NCI-H446 (cell line): ENCODE data around the gene ARFGEF2.
A peak's percentile ranks its signal among the peaks of the same experiment; 100 is the strongest.
"Not testable (repeated sequence)": the region's sequence is repeated elsewhere in the genome, so short reads cannot be mapped to it uniquely, and the experiment has no call there.

Source experiments
- DNase-seq, 2 experiments: peaks; one replicate each; lab custom pipeline; 2025; lab: John Stamatoyannopoulos, UW

ARFGEF2 gene

DNA sequence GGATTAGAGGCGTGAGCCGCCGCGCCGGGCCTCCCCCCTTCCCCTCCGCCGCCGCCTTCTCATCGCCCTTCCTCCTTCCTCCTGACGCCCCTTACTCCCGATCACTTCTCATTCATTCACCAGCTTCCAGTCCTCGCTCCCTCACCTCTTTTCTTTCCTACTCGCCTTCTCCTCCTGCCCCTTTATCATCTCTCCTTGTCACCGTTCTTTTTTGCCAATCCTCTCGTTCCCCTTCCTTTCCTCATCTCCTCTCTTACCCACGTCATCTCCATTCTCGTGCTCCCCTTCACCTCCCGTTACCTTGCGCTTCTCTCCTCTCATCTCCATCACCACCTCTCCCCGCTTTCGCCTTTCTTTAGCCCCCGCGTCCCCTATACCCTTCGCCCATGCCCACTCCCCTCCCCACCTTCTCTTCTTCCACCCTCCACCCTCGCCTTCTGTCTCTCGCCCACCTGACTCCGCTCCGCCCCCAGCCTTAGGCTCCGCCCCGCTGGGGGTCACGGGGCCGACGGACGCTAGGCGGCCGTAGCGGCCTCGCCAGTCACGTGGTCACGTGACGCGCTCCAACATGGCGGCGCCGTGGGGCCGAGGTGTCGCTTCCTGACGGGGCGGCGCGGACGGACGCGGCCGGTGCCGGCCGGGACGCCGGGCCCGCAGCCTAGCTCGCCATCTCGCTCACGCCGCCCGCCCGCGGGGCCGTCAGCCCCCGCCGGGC is at the start of gene ARFGEF2:
TSS of gene ARFGEF2 (plus strand) at position 544 of the 715 bp plus-strand sequence. CDS start 179 bp downstream, outside the sequence.
- peak; percentile 65 to 93 for DNase-seq

DNA sequence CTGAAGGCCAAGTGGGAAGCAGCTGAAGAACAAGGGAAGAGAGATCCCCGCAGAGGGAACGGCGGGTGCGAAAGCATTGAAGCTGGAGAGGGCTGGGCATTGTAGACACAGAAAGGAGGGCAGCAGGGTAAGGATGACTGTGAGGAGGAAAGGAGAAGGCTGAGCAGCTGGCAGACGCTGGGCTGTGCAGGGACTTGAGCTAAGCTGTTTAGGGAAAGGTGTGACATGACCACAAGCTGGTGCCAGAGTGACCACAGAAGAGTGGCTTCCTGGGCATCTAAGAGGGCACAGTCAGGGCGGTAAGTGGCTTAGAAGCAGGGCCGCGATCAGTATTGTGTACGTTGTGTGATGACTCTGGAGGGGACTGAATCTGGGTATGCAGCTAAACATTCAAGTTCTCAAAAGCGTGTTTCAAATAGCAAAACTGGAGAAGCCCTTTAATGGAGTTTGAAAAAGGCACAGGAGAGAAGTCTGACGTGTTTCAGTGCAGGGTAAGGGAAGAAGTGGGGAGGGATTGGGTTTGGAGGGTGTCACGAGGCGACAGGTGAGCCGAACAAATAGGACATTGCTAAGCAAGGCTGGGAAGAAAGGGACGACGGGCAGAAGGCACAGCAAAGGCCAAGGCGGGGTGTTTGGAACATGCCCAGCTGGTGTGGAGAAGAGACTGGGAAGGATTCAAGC is 46.1 kb upstream of the ARFGEF2 start:
- DNase-seq = no peak

DNA sequence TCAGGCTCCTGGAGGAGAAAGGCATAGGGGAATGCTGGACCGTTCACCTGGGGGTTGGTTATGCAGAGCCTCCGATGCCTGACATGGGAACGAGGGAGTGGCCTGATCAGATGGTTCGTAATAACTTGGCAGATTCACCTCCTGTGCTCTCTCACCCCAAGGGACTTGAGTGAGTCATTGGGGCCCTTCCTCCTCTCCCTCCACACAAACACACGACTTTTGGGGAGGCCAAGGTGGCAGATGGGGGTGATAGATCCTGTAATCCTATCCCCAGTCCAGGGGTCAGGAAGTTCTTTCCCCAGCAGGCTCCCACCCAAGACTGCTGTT is 45.6 kb upstream of the ARFGEF2 start:
- peak in 1 of 2 experiments; percentile 36 for DNase-seq

DNA sequence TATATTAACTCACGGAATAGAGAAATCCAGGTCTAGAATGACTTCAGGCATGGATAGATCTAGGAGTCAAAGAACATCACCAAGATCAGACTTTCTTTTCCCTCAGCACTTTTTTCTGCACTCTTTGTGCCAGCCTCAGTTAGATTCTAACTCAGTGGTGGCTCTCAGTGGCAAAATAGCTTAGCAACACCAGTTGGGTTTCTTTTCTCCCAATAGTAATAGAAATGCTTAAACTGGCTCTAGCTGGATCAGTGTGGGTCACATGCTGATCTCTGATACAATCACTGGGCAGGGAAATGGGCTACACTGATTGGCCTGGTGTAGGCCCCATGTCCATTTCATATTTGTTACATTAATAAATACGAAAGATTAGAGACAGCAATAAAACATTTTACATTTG is 44.2 kb upstream of the ARFGEF2 start:
- no peak for DNase-seq

DNA sequence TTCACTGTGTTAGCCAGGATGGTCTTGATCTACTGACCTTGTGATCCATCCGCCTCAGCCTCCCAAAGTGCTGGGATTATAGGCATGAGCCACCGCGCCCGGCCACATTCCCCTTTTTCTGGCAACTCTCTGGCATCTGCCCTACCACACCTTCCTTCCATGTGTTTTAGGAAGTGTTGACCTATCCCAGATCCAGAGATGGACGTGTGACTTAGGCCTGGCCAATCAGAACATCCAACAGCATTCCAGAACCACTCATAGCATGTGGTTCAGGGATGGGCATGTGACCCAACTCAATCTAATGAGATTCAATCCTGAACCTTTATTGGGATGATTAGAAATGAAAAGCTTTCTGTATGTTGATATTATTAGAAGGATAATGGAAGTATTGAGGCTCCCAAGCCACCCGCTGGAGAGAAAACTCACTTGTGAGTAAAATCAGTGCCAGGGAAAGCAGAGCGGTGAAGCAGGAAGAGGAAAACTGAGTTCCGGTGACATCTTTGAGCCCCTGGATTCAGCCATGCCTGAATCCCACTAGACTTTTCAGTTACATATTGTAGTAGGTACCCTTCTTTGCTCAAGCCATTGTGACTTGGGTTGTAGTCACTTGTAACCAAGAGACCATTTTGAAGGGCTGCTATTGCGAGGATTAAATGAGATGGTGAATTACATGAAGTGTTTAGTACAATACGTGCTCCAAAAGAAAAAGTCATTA is 42.8 kb upstream of the ARFGEF2 start:
- no peak for DNase-seq

DNA sequence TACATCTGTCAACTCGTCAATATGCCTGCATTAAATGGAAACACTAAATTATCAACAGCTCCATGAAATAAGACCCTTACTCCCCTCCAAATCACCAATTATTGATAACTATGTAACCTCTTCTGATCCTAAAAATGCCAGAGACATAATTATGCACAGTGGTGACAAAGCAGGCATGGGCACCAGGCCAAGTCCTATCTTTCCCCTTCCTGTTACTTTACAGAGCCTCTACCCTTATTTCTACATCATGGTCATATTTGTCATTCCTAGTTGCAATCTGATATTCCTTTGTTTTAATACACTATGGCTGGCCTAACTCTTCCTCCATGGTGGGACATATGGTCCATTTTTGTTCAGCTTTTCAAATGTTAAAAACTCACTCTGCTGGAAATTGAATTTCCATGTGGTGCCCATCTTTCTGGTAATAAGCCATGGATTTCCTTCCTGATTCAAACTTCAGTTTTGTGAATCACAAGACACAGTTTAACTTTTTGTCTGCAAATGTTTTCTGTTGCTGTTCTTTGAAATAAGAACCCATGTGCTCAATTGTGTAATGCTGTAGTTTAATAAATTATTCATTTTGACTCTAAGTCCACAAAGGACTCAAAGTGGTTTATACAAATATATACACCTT is 41.8 kb upstream of the ARFGEF2 start:
- DNase-seq = peak in 1 of 2 experiments; percentile 35

DNA sequence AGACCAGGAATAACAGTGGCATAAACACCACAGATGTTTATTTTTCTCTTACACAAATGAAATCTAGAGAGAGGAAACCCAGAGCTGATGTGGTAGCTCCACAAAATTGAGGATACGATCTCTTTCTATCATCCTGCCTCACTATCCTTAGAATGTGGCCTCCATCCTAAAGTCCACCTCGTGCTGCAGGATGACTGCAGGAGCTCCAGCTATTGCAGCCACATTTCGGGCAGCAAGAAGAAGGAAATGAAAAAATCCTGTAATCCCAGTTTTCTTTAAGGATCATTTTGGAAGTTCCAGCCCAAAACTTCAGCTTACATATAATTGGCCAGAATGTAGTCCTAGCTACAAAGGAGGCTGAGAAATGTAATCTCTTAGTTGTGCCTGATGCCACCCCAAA is 41.2 kb upstream of the ARFGEF2 start:
- DNase-seq = no peak

DNA sequence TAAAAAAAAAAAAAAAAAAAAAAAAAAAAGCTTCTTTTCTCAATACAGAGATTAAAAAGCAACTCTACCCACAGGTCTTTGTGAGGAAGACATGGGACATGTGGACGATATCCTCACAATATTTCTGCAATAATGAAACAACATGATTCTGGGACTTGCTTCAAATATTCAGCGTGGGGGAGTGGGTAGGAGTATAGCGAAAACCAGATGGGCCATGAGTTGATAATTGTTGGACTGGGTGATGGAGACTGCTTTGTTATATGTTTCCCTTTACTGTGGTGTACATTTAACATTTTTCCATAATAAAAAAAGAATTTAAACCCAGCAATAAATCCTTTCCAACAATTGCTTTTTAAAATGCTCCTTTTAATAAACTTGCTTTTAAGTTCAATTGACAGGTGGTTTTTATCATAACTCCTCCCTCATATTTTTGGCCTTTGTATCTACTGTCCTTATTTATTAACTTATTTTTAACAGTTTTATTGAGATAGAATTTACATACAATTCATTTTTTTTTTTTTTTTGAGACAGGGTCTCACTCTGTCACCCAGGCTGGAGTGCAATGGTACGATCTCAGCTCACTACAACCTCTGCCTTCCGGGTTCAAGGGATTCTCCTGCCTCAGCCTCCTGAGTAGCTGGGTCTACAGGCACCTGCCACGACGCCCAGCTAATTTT is 40.4 kb upstream of the ARFGEF2 start:
- no peak for DNase-seq

DNA sequence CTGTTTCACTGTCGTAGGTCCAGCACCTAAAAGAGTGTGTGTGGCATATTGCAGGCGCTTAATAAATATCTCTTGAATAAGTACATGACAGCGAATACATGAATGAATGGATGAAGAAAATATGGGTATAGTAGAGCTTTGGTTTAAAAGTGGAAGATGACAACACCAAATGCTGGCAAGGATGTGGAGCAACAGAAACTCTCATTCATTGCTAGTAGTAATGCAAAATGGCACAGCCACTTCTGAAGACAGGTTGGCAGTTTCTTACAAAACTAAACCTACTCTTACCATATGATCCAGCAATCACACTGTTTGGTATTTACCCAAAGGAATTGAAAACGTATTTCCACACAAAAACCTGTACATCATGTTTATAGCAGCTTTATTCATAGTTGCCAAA is 36.3 kb upstream of the ARFGEF2 start:
- DNase-seq = no peak

DNA sequence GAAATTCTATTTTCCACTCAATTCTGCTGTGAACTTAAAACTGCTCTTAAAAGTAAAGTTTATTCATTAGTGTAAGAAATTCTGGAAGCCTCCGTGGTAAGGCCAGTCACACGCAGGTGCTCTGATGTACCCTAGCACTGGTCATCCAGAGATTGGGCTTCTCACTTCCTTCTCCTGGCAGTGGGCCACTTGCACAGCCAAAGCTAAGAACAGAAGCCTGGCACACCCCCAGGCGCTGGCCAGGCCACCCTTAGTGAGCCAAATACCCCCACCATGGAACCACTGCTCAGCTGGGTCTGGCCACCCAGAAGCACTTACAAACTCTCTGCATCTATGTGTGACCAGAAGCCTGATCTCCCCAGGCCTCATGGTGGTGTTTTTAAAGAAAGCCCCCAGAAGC is 35.3 kb upstream of the ARFGEF2 start:
- DNase-seq = no peak

DNA sequence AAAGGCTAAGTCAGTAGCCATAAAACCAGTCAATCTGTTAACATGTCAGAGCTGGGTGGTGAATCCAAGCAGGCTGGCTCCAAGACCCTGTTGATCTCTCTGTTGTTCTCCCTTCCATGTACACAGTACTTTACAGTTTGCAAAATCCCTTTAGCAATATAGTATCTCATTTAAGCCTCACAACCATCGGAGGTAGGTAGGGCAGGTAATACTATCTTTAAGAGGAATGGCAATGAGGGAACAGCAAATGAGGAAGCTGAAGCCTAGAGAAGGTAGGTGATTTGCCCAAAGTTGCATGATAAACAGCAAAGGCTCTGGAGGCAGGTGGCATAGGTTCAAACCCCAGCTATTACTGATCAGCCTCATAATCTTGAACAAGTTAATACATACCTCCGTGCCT is 34.7 kb upstream of the ARFGEF2 start:
- no peak for DNase-seq

DNA sequence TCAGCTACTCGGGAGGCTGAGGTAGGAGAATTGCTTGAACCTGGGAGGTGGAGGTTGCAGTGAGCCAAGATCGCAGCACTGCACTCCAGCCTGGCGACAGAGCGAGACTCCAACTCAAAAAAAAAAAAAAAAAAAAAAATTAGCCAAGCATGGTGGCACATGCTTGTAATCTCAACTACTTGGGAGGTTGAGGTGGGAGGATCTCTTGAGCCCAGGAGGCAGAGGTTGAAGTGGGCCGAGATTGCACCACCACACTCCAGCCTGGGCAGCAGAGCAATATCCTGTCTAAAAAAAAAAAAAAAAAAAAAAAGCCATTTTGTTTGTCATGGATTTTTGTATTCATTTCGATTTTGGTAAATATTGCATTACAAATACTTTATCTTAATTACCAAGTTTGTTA is 33.0 kb upstream of the ARFGEF2 start:
- not testable (repeated sequence) for DNase-seq

DNA sequence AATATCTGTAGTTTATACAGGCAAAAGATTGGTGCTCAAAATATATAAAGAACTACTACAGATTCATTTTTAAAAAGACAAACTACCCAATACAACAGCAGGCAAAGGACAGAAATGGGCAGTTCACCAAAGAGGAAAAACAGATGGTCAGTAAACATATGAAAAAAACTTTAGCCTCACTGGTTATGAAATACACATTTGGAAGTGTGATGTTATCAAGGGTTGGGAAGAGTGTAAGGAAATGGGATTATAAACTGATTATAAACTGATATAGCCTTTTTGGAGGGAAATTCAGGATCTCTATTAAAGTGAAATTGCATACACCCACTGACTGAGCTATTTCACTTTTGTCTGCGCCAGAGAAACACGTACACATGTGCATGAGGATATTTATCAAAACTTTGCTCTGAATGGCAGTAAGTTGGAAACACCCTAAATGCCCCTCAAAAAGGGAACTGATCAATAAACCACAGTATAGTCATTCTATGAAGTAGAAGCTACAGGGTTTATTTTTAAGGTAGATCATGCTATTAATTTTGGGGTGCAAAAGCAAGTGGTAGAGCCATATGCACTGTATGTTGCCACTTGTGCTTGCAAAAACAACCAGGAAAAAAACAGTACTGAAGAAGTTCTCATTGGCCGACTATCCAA is 32.2 kb upstream of the ARFGEF2 start:
- DNase-seq = peak in 1 of 2 experiments; percentile 20

DNA sequence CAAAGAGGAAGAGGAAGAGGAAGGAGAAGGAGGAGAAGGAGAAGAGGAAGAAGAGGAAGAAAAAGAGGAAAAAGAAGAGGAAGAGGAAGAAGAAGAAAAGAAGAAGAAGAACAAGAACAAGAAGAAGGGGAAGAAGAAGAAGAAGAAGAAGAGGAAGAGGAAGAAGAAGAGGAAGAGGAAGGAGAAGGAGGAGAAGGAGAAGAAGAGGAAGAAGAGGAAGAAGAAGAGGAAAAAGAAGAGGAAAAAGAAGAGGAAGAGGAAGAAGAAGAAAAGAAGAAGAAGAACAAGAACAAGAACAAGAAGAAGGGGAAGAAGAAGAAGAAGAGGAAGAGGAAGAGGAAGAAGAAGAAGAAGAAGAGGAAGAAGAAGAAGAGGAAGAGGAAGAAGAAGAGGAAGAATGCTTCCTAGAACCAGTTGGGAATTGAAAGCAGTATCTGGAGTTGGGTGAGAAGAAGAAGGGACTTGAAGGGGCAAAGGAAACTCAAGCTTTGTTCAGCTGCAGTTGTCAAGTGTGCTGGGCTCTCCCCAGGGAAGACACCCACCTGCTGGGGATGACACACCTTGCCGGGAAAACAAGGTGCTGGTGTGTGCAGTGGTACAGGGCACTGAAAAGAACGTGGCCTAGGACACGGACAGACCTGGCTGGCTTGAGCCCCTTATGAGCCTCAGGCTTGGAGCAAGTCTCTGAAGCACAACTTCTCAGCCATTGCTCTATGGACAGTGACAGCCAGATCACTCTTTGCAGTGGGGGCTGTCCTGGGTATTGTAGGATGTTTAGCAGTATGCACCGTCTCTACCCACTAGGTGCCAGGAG is 30.1 kb upstream of the ARFGEF2 start:
- no peak for DNase-seq

DNA sequence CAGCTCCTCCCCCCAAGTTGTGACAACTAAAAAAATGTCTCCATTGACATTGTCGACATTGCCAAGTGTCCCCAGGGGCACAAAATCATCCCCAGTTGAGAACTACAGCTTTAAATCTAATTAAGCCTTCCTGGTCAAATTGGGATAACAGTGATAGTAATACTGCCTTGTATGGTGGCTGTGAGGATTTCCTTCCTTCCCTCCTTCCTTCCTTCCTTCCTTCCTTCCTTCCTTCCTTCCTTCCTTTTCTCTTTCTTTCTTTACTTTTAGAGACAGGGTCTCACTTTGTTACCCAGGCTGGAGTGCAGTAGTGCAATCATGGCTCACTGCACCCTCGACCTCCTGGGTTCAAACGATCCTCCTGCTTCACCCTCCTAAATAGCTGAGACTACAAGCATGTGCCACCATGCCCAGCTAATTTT is 29.5 kb upstream of the ARFGEF2 start:
- no peak for DNase-seq

DNA sequence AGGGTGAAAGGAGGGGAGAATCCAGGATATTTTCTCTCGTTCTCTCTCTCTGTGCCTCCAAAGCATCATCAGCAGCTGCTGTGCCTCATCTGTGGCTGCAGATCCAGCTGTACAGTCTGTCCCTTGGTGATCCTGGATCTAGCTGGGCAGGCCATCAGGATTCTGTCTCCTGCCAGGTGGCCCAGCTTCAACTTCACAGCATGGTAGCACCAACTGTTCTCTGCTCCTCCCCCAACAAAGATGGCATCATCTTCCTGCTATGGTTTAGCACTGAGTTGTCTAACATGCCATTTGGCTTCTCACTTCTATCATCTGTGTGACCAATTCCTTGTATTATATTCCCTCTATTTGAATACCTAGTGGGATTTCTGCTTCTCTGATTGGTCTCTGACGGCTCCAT is 28.6 kb upstream of the ARFGEF2 start:
- peak; percentile 41 to 91 for DNase-seq

DNA sequence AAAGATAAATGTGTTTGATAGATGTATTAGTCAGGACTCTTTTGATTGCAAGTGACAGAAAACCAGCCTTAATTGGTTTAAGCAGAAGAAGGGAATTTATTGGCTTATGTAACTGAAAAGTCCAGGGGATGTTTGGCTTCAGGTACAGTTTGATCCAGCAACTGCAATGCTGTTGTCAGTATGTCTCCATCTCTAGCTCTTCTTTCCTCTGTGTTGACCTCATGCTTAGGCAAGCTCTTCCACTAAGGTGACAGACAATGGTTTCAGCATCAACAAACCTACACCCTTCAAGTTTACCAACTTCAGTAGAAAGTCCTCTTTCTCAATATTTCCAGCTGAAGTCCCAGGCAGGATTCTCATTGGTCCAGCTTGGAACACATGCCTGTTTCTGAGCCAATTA is 28.1 kb upstream of the ARFGEF2 start:
- DNase-seq = no peak

DNA sequence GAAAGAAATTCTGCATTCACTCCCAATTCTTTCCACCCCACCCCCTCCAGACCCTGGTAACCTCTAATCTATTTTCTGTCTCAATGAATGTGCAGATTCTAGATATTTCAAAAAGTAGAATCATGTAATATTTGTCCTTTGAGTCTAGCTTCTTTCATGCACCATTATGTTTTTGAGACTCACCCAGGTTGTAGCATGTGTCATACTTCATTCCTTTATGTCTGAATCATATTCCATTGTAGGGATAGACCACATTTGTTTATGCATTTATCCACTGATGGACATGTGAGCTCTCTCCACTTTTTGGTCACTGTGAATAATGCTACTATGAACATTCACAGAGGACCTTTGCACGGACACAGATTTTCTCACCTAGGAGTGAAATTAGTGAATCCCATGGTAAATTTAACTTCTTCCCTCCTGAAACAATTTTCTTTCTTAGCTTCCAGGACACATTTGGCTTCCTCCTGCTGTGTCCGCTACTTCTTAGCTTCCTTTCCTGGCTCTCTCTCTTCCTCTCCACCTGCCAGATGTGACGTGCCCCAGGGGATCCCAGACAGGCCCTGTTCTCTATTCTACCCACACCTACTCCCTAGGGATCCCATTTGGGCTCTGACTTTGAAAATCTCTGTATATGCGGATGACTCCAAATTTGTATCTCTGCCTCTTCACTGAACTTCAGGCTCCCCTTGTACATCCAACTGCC is 24.1 kb upstream of the ARFGEF2 start:
- no peak for DNase-seq

DNA sequence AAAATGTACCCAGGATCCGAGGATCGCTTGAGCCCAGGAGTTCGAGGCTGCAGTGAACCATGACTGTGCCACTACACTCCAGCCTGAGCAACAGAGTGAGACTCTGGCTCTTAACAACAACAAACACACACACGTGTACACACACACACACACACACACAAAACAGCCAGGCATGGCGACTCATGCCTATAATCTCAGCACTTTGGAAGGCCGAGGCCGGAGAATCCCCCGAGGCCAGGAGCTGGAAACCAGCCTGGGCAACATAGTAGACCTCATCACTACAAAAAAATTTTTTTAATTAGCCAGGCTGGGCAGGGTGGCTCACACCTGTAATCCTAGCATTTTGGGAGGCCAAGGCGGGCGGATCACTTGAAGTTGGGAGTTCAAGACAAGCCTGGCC is 23.3 kb upstream of the ARFGEF2 start:
- no peak for DNase-seq

DNA sequence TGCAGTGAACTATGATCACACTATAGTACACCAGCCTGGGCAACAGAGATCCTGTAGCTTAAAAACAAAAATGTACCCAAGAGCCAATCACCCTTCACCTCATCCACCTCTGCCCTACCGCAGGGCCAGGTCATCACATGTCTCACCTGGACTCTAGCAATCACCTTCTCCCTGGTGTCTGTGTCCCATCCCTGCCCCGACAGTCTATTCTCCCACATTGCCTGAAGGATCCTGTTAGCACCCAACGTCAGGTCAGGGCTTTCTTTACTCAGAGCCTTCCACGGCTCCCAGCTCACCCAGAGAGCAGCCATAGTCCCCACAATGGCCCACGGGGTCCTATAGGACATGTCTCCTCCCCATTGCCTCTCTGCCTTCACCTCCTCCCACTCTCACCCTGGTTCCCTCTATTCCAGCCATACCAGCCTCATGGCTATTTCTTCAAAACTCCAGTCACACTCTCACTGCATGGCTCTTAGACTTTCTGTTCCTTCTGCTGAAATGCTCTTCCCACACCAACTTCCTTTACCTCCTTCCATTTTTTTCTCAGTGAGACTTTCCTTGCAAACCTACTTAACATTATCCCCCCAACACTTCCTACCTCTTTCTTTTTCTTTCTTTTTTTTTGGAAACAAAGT is 22.5 kb upstream of the ARFGEF2 start:
- no peak for DNase-seq
